GM21423 (cell line): ENCODE measurements around the gene FOXB2.

Experiments
- ATAC-seq: cut with Tn5 transposase; IDR thresholded peaks from one replicate; pipeline ENCODE4 v1.9.1; 2021; ENCODE audit warnings: mild to moderate bottlenecking, moderate library complexity; ENCODE audit not compliant: unreplicated experiment

The FOXB2 gene

DNA sequence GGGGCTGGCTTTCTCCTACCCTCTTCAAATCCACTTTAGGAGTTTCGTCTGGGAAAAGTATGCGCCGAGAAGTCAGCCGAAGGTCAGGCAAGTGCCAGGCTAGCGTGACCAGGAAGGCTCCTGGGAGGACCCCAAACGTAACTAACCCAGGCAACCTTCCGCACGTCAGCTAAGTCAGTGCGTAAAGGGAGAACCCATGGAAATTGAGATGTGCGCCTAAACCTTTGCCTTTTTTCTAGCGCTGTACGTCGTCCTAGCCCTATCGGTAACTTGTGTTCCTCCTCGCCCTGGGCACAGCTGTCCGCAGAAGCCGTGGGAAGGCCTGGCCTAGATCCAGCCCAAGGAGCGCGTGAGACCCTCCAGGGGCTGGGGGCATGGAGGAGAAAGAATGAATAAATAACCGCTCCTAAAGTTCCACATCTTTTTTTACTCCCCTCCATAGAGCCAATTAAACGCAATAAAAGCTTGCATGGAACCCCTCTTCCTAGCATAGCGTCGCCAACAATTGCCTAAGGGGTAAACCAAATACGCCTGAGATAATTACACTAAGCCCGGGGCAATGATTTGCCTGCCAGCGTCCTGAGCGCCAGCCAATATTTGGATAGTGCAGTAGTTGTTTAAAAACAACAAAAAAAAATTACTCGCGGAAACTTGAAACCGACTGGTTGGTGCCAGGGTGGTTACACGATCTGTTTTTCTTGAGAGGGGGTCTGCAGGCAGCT lies 4.0 kb upstream of the FOXB2 start:
- no peak for ATAC-seq

- ATAC-seq: no peak
Measured at GRCh38 chr9:77016121-77016525, 3.3 kb upstream of the FOXB2 start.

GRCh38 chr9:77016526-77017504 lies 2.6 kb upstream of the FOXB2 start:
- no peak for ATAC-seq

DNA sequence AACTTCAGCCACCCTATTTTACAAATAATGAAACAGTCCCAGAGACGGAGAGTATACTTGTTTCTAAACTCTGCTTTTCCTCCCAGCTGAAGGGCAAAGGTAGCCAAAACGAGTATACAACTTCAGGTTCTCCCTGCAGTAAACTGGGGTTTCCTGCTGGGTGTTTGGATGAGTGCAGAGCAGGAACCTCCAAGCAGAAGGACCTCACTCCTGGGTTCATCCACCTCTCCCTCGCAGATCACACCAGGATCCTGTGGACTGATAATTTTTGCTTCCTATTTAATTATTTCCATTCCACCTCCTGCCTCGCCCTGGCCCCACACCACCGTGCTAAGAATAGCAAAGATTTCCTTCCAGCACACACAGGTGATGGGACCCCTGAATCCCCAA lies 2.0 kb upstream of the FOXB2 start:
- no peak for ATAC-seq

- no peak for ATAC-seq
Measured at GRCh38 chr9:77018058-77018968, 1.1 kb upstream of the FOXB2 start.

- no peak for ATAC-seq
Measured at GRCh38 chr9:77018969-77019235, 553 bp upstream of the FOXB2 start.

DNA sequence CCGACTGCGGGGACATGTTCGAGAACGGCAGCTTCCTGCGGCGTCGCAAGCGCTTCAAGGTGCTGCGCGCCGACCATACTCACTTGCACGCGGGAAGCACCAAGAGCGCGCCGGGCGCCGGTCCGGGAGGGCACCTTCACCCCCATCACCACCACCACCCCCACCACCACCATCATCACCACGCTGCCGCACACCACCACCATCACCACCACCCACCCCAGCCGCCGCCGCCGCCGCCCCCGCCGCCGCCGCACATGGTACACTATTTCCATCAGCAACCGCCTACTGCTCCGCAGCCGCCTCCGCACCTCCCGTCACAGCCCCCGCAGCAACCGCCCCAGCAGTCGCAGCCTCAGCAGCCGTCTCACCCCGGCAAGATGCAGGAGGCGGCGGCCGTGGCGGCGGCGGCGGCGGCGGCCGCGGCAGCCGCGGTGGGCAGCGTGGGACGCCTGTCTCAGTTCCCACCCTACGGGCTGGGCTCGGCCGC lies 514 bp downstream of the FOXB2 start:
- ATAC-seq: no peak

- ATAC-seq: no peak
Measured at GRCh38 chr9:77020413-77021290, 1.2 kb downstream of the FOXB2 start.

GRCh38 chr9:77021291-77021894 lies 1.9 kb downstream of the FOXB2 start:
- ATAC-seq: no peak

GRCh38 chr9:77021922-77022782 lies 2.7 kb downstream of the FOXB2 start:
- no peak for ATAC-seq

GRCh38 chr9:77022783-77023440 lies 3.5 kb downstream of the FOXB2 start:
- ATAC-seq: no peak

DNA sequence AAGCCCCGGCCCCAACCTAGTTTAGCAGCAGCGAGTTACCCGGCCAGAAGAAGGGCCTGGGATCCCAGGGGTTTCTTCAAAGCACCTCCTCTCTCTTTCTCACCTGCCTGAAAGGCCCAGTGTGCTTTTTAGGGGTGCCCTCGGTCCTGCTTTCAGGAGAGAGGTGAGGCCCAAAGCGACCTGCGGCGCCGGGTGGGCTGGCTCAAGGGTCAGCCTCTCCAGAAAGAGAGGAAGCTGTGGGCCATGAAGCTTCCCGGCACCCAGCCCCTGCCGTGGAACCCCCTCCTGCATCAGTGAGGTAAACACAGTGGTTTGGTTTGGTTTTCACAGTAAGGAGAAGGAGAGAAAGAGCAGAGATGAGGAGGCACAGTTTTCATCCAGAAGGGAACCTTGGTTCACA lies 4.3 kb downstream of the FOXB2 start:
- ATAC-seq: no peak

- ATAC-seq: no peak
Measured at GRCh38 chr9:77024776-77025545, 5.5 kb downstream of the FOXB2 start.

GRCh38 chr9:77028478-77028877 lies 9.0 kb downstream of the FOXB2 start:
- ATAC-seq: no peak

- ATAC-seq: no peak
Measured at GRCh38 chr9:77030045-77030444, 10.6 kb downstream of the FOXB2 start.

DNA sequence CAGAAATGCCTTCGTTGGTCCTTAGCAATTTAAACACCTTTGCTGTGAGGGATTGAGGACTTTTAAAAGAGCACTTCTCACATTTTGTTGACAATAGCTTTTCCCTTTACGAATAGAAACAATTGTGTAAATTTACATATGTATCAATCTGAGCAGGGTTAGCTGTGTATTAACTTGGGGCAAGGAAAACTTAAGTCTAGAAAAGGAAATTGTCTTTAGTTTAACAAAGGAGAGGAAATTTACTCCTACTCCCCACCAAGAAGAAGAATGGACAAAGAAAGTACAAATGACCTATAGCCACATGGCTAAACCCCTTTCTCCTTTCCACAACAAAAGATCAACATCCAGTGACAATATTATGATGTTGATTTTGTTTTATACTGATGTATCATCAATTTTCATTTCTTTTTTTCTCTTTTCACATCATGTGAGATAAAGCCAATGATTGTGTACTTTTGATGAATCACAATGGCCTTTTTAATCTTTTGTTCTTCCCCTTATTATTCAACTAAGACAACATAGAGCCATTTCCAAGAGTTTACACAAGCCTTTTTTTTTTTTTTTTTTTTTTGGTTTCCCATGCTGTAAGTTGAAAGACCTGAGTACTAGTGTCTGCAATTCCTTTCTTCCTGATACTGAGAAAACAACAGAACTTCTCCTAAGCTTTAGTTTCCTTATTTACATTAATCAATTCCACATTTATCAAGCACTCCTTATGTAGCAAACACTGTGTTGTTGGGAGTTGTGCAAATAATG lies 19.0 kb downstream of the FOXB2 start:
- no peak for ATAC-seq

DNA sequence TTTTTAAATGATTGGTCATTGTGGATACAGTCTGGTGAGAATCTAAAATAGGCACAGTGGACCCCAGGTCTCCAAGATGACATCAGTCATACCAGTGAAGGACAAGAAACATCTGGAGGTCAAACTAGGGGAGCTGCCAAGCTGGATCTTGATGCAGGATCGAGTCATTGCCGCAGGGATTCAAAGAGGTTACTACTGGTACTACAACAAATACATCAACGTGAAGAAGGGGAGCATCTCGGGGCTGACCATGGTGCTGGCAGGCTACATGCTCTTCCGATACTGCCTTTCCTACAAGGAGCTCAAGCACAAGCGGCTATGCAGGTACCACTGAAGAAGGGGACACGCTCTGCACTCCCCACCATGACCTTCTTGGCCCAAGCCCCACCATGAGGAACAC lies 20.9 kb downstream of the FOXB2 start:
- ATAC-seq: no peak
